Measurements from ENCODE around the gene ZNFX1.
A peak's percentile ranks its signal among the peaks of the same experiment; 100 is the strongest.
"Not testable (repeated sequence)": the region's sequence is repeated elsewhere in the genome, so short reads cannot be mapped to it uniquely, and the experiment has no call there.

The ZNFX1 gene

GRCh38 chr20:49278036-49278817 is at the start of gene ZNFX1:
Gene ZNFX1, minus strand, starts transcription at chr20:49278057. Its CDS starts 2,218 bp downstream, at chr20:49275839.
- peak; percentile 94 to 97 for DNase-seq

- no peak for DNase-seq
These were observed 48.2 kb upstream of the ZNFX1 start for GRCh38 chr20:49326026-49326425.

- no peak for DNase-seq
These were observed 46.4 kb upstream of the ZNFX1 start for GRCh38 chr20:49324306-49324705.

DNA sequence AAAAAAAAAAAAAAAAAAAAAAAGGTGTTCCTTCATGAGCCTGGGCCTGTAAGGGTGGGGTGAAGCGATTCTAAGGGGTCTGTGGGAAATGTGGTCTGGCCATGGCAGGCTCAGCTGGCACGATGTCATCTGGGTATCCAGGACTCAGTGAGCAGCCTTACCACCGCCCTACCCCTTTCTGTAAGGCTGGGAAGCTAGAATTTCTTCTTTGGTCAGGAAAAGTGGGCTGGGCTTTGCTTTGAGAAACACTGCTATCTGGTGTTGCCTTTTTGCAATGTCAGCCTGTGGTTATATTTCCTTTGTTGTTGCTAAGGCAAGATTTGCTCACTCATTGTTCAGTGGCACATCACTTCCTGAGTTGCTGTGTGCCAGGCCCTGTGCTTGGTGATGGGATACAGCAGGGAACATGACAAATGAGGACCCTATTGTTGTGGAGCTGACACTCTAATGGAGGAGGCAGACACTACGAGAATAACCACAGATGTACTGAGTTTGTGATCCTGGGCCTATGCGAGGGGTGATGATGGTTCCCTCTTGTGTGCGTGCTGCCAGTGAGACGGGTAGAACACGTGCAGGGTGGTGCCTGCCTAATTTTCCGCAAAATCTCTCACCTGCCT is 45.9 kb upstream of the ZNFX1 start:
- peak in 1 of 2 experiments; percentile 11 for DNase-seq

DNA sequence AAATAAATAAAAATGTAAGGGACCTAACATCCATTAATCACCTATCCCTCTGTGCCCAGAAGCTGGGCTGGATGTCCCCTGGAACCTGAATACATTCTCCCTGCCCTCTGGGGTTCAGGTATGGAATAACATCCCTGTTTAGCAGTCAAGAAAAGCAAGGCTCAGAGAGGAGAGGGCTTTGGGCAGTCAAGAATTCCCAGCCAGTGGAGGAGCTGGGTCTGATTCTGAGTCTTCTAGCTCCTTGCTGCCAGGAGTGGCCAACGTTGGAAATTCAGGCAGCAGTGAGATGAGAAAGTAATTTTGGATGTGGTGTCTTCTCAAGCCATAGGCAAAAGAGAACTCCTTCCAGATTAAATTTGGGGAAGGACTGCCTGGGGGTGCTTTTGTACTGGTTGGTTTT is 42.6 kb upstream of the ZNFX1 start:
- peak in 1 of 2 experiments; percentile 7 for DNase-seq

DNA sequence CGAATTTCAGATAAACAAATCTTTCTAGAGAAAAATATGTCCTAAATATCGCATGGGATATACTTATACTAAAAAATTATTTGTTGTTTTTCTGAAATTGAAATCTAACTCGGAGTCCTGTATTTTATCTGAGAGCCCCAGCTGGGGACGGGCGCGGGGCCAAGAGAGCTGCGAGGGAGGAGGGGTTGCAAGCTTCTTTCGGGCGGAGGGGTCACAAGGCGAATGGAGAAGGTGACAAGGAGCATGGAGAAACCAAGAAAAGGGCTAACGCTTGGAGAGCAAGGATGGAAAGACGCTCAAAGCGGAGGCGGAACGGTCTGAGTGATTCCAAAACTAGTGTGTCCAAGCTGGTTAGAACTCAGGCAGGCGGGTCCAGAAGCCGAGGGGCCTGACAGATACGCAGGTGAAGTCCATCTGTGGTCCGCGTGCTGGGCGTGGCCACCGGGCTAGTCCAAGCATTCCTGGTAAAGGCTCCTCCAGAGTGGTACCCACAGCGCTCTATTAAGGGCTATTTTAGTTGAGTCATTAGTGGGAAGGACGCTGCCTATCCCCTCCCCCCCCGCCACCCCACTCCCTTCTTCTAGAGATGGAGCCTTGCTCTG is 41.5 kb upstream of the ZNFX1 start:
- DNase-seq = no peak

GRCh38 chr20:49318430-49319207 is 40.8 kb upstream of the ZNFX1 start:
- DNase-seq = no peak

GRCh38 chr20:49318091-49318429 is 40.2 kb upstream of the ZNFX1 start:
- no peak for DNase-seq

- DNase-seq = no peak
These were observed 38.8 kb upstream of the ZNFX1 start for GRCh38 chr20:49316704-49317103.

DNA sequence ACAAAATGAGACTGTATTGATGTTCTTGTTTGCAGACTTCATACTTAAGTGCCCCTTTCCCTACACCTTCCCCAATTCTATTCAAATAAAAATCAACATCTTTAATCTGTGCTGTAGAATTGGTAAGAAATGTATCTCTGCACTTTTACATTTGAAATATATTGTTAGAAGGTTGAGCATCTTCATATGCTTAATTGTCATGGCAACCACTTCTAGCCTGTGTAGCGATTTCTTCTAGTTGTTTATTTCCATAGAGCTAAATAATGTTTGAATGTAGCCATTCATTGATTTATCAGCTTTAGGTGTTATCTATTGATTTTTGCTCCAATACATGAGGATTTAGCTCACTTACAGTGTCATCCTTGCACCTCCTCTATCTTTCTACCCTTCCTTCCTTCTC is 37.7 kb upstream of the ZNFX1 start:
- no peak for DNase-seq

- DNase-seq = not testable (repeated sequence)
These were observed 36.2 kb upstream of the ZNFX1 start for GRCh38 chr20:49314052-49314451.

DNA sequence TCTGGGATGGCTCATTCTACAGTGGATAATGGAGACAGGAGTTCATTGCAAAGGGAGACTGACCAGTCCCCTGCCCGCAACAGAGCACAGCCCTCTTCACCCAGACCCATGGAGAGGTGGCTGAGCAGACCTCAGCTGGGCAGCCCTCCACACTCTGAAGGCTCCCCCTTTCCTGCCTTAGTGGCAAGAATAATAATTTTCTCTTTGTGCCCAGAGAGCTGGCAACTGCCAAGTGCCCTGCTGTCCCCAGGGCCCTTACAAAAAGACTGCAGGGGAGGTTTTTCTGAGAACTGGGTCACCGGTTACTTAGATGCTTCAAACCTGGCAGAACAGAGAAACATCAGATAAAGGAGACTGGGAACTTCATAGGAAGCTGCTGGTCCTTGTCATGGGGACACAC is 35.4 kb upstream of the ZNFX1 start:
- DNase-seq = no peak

DNA sequence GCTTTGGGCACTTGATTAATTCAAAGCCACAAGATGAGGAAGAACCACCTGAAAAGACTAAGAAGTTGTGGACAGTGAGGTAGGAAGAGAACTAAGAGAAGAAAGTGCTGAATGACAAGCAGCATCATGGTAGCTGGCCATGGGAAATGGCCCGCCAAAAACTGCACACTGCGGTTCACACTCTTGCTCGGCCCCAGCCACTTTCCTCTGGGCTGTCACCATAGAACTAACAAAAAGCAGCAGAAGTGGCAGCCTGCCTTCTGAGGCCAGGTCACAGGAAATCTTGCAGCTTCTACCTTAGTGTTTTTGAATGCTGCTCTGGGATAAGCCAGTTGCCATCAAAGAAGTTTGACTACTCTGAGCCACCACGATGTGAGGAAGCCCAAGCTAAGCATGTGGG is 34.8 kb upstream of the ZNFX1 start:
- DNase-seq = no peak

DNA sequence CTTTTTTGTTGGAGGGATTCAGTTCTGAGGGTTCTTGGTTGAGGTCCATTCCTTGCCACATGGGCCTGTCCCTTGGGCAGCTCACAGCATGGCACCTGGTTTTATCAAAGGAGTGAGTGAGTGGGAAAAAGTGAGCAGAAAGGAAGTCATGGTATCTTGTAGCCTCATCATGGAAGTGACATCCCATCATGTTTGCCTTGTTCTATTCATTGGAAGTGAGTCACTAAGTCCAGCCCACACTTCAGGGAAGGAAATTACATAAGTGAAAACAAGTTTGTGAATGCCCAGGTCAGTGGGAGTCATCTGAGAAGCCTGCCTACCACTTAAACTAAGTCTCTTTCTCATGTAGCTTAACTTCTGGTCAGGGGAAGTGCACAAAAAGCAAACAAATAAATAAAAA is 32.8 kb upstream of the ZNFX1 start:
- DNase-seq = no peak

DNA sequence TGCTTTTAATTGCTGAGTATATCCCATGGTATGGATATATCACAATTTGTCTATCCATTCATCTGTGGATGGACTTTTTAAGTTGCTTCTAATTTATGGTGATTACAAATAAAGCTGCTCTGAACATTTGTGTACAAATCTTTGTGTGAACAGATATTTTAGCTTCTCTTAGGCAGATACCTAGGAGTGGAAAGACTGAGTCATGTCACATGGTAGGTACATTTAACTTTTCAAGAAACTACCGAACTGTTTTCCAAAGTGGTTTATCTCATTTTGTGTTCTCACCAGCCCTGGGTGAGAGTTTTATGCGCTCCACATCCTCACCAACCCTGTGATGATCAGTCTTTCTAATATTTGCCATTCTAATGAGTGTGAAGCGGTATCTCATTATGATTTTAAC is 31.0 kb upstream of the ZNFX1 start:
- DNase-seq = no peak

DNA sequence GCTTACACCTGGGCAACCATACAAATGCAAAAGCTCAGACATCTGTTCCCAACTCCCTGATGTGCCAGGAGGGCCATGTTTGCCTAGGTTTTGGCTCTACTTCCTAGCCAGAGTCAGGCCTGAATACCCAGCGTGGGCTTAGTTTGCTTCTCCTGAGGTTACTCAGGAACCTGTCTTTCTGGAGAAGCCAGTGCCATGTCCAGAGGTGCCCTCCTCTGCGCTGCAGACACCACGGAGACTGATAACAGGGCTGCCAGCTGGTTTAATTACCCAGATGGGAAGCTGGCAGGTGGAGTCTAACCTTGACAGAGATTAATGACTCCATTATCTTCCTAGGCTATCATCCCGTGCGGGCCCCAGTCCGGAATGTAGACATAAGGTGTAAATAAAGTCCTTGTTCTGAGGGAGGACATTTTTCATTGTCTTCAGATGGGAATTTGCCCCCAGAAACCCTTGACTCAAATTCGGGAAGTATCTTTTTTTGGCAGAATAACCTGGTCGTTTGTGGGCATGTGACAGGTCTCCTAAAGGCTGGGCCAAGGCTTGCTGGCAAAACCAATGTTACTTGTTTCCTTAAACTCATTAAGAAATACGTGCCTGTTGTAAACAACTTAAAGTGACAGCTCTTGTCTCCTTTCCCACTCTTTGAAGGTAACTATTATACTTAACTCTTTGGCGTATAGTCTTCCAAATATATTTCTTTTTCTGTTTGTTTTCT is 29.2 kb upstream of the ZNFX1 start:
- peak; percentile 35 to 57 for DNase-seq

DNA sequence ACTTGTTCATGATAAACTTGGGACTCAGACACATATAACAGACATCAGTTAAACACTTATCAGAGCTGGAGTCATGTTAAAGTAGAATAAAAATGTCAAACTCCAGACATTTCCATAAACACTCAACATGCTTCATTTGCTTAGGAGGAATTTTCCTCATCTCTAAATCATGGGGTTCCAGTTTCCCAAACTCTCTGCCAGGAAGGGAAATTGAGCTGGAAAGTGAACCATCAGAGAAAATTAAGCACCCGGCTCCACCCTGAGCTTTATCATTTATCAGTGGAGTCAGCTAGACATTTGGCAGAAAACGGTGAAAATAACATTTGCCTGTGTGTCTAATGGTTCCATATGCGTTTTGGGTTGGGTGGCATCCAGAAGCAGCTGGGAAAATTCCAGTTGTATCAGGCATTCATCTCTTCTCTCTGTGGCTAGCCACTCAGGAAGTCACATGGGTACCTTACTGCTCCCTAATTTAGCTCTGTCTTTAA is 25.3 kb upstream of the ZNFX1 start:
- no peak for DNase-seq

DNA sequence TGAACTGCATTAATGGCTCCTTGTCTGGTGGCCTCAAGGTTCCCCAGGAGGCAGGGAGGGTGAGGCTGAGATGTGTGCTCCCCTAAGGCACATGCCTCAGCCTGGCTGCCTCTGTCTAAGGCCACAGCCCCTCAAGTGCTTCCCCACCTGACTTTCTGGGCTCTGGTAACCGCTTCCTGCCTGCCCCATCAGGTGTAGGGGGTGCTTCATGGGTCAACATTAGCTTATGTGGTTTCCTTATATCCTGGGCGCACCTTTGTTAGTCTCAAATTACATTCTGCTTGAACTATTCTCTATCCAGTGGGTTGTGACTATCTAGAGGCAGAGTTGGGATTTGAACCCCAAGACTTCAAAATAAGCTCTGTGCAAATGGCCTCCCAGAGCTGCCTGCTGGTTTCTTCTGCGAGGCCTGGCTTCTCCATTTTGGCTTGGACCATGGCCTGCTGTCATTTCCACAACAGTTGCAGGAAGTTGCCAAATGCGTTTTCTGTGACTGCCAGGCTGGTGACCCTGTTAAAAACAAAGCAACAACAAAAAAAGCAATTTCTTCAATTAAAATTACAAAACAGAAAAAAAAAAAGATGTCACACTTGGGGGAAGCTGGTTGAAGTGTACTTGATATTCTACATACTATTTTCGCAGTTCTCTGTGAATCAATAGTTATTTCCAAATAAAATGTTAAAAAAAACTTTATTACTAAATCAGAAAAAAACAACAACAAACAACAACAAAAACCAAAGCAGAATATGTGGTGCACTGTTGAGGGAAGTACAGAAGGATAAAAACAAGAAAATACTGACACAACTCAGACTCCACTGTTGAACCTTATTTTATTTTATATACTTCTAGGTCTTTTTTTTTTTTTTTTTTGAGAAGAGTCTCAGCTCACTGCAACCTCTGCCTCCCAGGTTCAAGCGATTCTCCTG is 20.0 kb upstream of the ZNFX1 start:
- DNase-seq = no peak

- DNase-seq = not testable (repeated sequence)
These were observed 16.3 kb upstream of the ZNFX1 start for GRCh38 chr20:49294002-49294654.

GRCh38 chr20:49293122-49293521 is 15.3 kb upstream of the ZNFX1 start:
- no peak for DNase-seq

- DNase-seq = no peak
These were observed 14.2 kb upstream of the ZNFX1 start for GRCh38 chr20:49292010-49292409.

Data from SHP77 (cell line).